Measurements from ENCODE around the gene IPO4. TPM values are rescaled to one million over a fixed set of nuclear protein-coding genes. Genes with fewer than 3 reads are reported as not detected.

Gene IPO4
- total and polyA plus RNA-seq, 2 of the 4 experiments (the other 2 are of a cell fraction): 37.6 to 39.4 TPM

GRCh38 chr14:24182110-24182882 lies 6.3 kb downstream of the IPO4 start:
- no peak overlapping the region for H2AK9ac ChIP-seq (replicated peaks; ENCODE audit: low read depth, low read length, poor library complexity)
- no peak overlapping the region for H3K4ac ChIP-seq (ENCODE audit: low read depth, low read length)
- H4K20me1 ChIP-seq (ENCODE audit: insufficient read depth, low read length): no peaks in the 10 kb centered on the region
- H3K23ac ChIP-seq (ENCODE audit: low read depth, low read length): no peak overlapping the region
- no peak overlapping the region for H3K9ac ChIP-seq (ENCODE audit: low read depth, low read length)
- H4K8ac ChIP-seq (ENCODE audit: low read depth in 2 of 2, low read length in 2 of 2): no peak overlapping the region
- no peak for DNase-seq
- H3K27ac ChIP-seq (ENCODE audit: insufficient read depth, low read length): no peak overlapping the region
- H3K9me3 ChIP-seq (ENCODE audit: control insufficient read depth, insufficient read depth, low read length): no peaks in the 10 kb centered on the region
- CTCF ChIA-PET: no interaction called here
- H3K18ac ChIP-seq (ENCODE audit: low read depth, low read length): no peak overlapping the region
- H2BK5ac ChIP-seq (ENCODE audit: low read depth, low read length, poor library complexity, severe bottlenecking): no peak overlapping the region
- H2BK15ac ChIP-seq (ENCODE audit: low read depth, low read length): no peak overlapping the region
- H2BK20ac ChIP-seq (ENCODE audit: low read depth, low read length): no peak overlapping the region
- TF ChIP-seq POLR2A (IDR thresholded peaks at IDR 0.05; ENCODE audit: low read depth, low read length): no peak
- no peak for TF ChIP-seq SMC3 (IDR thresholded peaks at IDR 0.05; ENCODE audit: low read depth, low read length)
- no peak for TF ChIP-seq MAZ (IDR thresholded peaks at IDR 0.05; ENCODE audit: borderline replicate concordance, low read depth, low read length)
- TF ChIP-seq USF2 (IDR thresholded peaks at IDR 0.05; ENCODE audit: low read depth, low read length): no peak
- TF ChIP-seq, protein P1, sequence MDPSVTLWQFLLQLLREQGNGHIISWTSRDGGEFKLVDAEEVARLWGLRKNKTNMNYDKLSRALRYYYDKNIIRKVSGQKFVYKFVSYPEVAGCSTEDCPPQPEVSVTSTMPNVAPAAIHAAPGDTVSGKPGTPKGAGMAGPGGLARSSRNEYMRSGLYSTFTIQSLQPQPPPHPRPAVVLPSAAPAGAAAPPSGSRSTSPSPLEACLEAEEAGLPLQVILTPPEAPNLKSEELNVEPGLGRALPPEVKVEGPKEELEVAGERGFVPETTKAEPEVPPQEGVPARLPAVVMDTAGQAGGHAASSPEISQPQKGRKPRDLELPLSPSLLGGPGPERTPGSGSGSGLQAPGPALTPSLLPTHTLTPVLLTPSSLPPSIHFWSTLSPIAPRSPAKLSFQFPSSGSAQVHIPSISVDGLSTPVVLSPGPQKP (IDR thresholded peaks at IDR 0.05; ENCODE audit: borderline replicate concordance, low read depth, low read length): no peak
- TF ChIP-seq CTCF (conservative IDR thresholded peaks at IDR 0.05; ENCODE audit: low read depth, low read length): no peak
- TF ChIP-seq NFE2L2 (IDR thresholded peaks at IDR 0.05; ENCODE audit: low read depth, low read length): no peak
- TF ChIP-seq FOS (IDR thresholded peaks at IDR 0.05; ENCODE audit: low read depth, low read length): no peak
- TF ChIP-seq CHD1 (IDR thresholded peaks at IDR 0.05; ENCODE audit: low read depth, low read length): no peak
- TF ChIP-seq BHLHE40 (IDR thresholded peaks at IDR 0.05; ENCODE audit: low read depth, low read length): no peak
- TF ChIP-seq MXI1 (IDR thresholded peaks at IDR 0.05; ENCODE audit: borderline replicate concordance, low read depth, low read length): no peak
- no peak for TF ChIP-seq RFX5 (IDR thresholded peaks at IDR 0.05; ENCODE audit: low read depth, low read length)
- no peak for TF ChIP-seq MAFK (IDR thresholded peaks at IDR 0.05; ENCODE audit: low read depth, low read length)
- TF ChIP-seq CEBPB (IDR thresholded peaks at IDR 0.05; ENCODE audit: low read depth, low read length): no peak
- TF ChIP-seq RAD21 (IDR thresholded peaks at IDR 0.05; ENCODE audit: low read length): no peak
- no peak for TF ChIP-seq RCOR1 (IDR thresholded peaks at IDR 0.05; ENCODE audit: insufficient replicate concordance, low read length)
- BruUV-seq (replicated peaks): no TSS peak
- H3K36me3 ChIP-seq (ENCODE audit: control insufficient read depth, insufficient read depth, low read length): peaks cover 83% of the 10 kb centered on the region
- POLR2A ChIA-PET (ENCODE audit: unreplicated experiment): no interaction called here
- H2AK5ac ChIP-seq (ENCODE audit: low read depth, low read length): no peak overlapping the region
- intact Hi-C loops (cut with micrococcal nuclease) (no loop called here), in situ Hi-C loops (cut with MboI; ENCODE audit: low sequenced_read_pairs) (no loop called here), dilution Hi-C loops (cut with HindIII; ENCODE audit: low sequenced_read_pairs, unreplicated experiment) (no loop called here)
- H3K79me1 ChIP-seq (ENCODE audit: low read depth in 1 of 2, low read length in 2 of 2): peaks cover 4 to 26% of the 10 kb centered on the region in 2 experiments; a peak in 3 of 4 replicates
- 94% methylated on average over 7 of the region's 14 CpGs; no CpG with 5 or more reads in 1 of the 2 experiments for WGBS, 2 experiments (ENCODE audit: extremely low coverage in 2 of 2, insufficient read length in 1 of 2)
- H3K4me3 ChIP-seq (ENCODE audit: insufficient read depth, low read depth, low read length): no peak overlapping the region
- peaks cover 2% of the 10 kb centered on the region; the same call in 1 of the 2 replicates for H3K4me1 ChIP-seq (ENCODE audit: control insufficient read depth, insufficient read depth, low read length)
- no peak overlapping the region for H4K5ac ChIP-seq (ENCODE audit: low read depth, low read length)
- no peak overlapping the region for H3K4me2 ChIP-seq (ENCODE audit: low read depth, low read length)
- no peaks in the 10 kb centered on the region for H3K27me3 ChIP-seq (ENCODE audit: control insufficient read depth, insufficient read depth, low read length)
- H3K9me1 ChIP-seq (ENCODE audit: insufficient read depth, low read length): peaks cover 7% of the 10 kb centered on the region
- no peak overlapping the region for H2BK120ac ChIP-seq (ENCODE audit: low read depth, low read length)
- no peak overlapping the region for H4K91ac ChIP-seq (ENCODE audit: insufficient read depth, low read depth, low read length)
- no peak overlapping the region for H3K56ac ChIP-seq (ENCODE audit: extremely low read depth, insufficient read depth, low read length)
- no peak for ATAC-seq (ENCODE audit: low read depth)
- H3K14ac ChIP-seq (replicated peaks; ENCODE audit: low read depth, low read length): no peak overlapping the region
- H2AFZ ChIP-seq (replicated peaks; ENCODE audit: low read length, poor library complexity): no peak overlapping the region
